K562 (cell line): Measurements from ENCODE around the gene ZMYND8. TPM values are rescaled to one million over a fixed set of nuclear protein-coding genes. Genes with fewer than 3 reads are reported as not detected.

Experiments
- ARID3B ChIP-seq: fragments of 250-450 bp; sonication (Bioruptor Pico); IDR thresholded peaks from 2 replicates; pipeline ENCODE4 v1.4.0; 2020; ENCODE audit warnings: borderline replicate concordance
- CBFA2T2 ChIP-seq: fragments of 450-650 bp; conservative IDR thresholded peaks from 2 replicates; pipeline ENCODE4 v1.6.1; 2017; ENCODE audit warnings: mild to moderate bottlenecking
- DEAF1 ChIP-seq: fragments of 450-650 bp; formaldehyde crosslinking; IDR thresholded peaks from 2 replicates; pipeline ENCODE4 v1.4.0; 2020; ENCODE audit warnings: mild to moderate bottlenecking, moderate library complexity
- ELF1 ChIP-seq: fragments of 200-800 bp; sonication (Bioruptor generic); IDR thresholded peaks from 2 replicates; pipeline ENCODE4 v1.6.1; 2016; ENCODE audit warnings: missing genetic modification characterization, missing compliant biosample characterization
- GATAD2B ChIP-seq: fragments of 450-650 bp; IDR thresholded peaks from 2 replicates; pipeline ENCODE4 v1.6.1; 2017; ENCODE audit warnings: mild to moderate bottlenecking, borderline replicate concordance
- HLTF ChIP-seq: fragments of 450-650 bp; IDR thresholded peaks from 2 replicates; pipeline ENCODE4 v1.6.1; 2016
- MAZ ChIP-seq, 2 experiments: fragments of 450-650 bp in 1 of 2; sonication (generic) in 1 of 2; formaldehyde crosslinking; IDR thresholded peaks in 1 of 2; conservative IDR thresholded peaks in 1 of 2; 2 replicates each; pipeline versions ENCODE4 v1.4.0 to v1.5.0; 2020; ENCODE audit warnings: mild to moderate bottlenecking in 1 of 2, missing genetic modification reagents in 1 of 2
- NONO ChIP-seq, 2 experiments: fragments of 200-400 bp in 1 of 2; fragments of 450-650 bp in 1 of 2; formaldehyde crosslinking in 1 of 2; IDR thresholded peaks; 2 replicates each; pipeline ENCODE4 v1.6.1; 2017; ENCODE audit warnings: low read depth in 2 of 2, mild to moderate bottlenecking in 2 of 2, moderate library complexity in 2 of 2, low read length in 1 of 2
- POLR2G ChIP-seq: fragments of 200-400 bp; formaldehyde crosslinking; IDR thresholded peaks from 2 replicates; pipeline ENCODE4 v1.6.1; 2017; ENCODE audit warnings: low read depth, mild to moderate bottlenecking, antibody characterized with exemption, low read length, moderate library complexity
- PTBP1 ChIP-seq: fragments of 200-400 bp; formaldehyde crosslinking; IDR thresholded peaks from 2 replicates; pipeline ENCODE4 v1.6.1; 2017; ENCODE audit warnings: low read depth, low read length
- SP1 ChIP-seq: sonication (generic); formaldehyde crosslinking; IDR thresholded peaks from 2 replicates; pipeline ENCODE4 v1.8.1; 2022; ENCODE audit warnings: mild to moderate bottlenecking, missing genetic modification reagents
- TFAP4 ChIP-seq: sonication (generic); formaldehyde crosslinking; IDR thresholded peaks from 2 replicates; pipeline ENCODE4 v1.8.0; 2022; ENCODE audit warnings: missing genetic modification reagents, mild to moderate bottlenecking, moderate library complexity, borderline replicate concordance
- THRB ChIP-seq: fragments of 450-650 bp; formaldehyde crosslinking; conservative IDR thresholded peaks from 2 replicates; pipeline ENCODE4 v1.4.0; 2022; ENCODE audit warnings: mild to moderate bottlenecking, missing genetic modification characterization
- ZHX1 ChIP-seq: fragments of 150-350 bp; conservative IDR thresholded peaks from 2 replicates; pipeline ENCODE4 v1.6.1; 2014; ENCODE audit warnings: low read length
- ZNF140 ChIP-seq: fragments of 250-450 bp; sonication (Bioruptor Pico); IDR thresholded peaks from 2 replicates; pipeline ENCODE4 v1.8.0; 2021; ENCODE audit warnings: moderate library complexity, mild to moderate bottlenecking, inconsistent platforms
- ZNF395 ChIP-seq: fragments of 200-800 bp; sonication (Bioruptor generic); IDR thresholded peaks from 2 replicates; pipeline ENCODE4 v1.6.1; 2017; ENCODE audit warnings: missing genetic modification characterization, missing compliant biosample characterization
- polyA plus RNA-seq, 8 experiments: library from polyadenylated mRNA; depleted of rRNA in 4 of 8; stranded (reverse) in 5 of 8; unstranded in 3 of 8; fragments of >200 nt; fragmentation: Nextera tagmentation in 2 of 8; fragmentation: Illumina TruSeq in 1 of 8; extraction: Ambion mirVana in 2 of 8; extraction: Trizol in 1 of 8; gene quantifications; 2 replicates each; pipeline versions ENCODE4 v1.2.1 to v1.2.3, GENCODE V29; 2011 to 2014; ENCODE audit warnings: inconsistent platforms in 1 of 8, missing spikeins in 1 of 8
- total RNA-seq, 7 experiments: library from RNA; depleted of rRNA in 6 of 7; stranded (reverse); fragments of >200 nt in 6 of 7; fragmentation: Illumina TruSeq in 2 of 7; extraction: Trizol in 2 of 7; gene quantifications; 2 replicates each; pipeline versions ENCODE4 v1.2.1 to v1.2.3, GENCODE V29; 2011 to 2021; ENCODE audit warnings: low replicate concordance in 1 of 7

ZMYND8 gene
- total and polyA plus RNA-seq, 9 of the 15 experiments (the other 6 are each of a cell fraction or from before 2014, with no cell fraction given) = 31.8 to 148 (median 71.9) TPM

GRCh38 chr20:47318586-47319516 lies 37.6 kb downstream of the ZMYND8 start (continued):
- TF ChIP-seq ZNF140 (CRISPR knock-in tag) (no peak), PTBP1 (no peak), DEAF1 (no peak), NONO (IDR thresholded peaks at IDR 0.05; ENCODE audit: low read depth in 2 of 2, low read length in 1 of 2) (no peak), ZHX1 (no peak), TFAP4 (CRISPR knock-in tag) (peak; percentile 63; the same call in 1 of the 2 replicates), MAZ (CRISPR knock-in tag; conservative IDR thresholded peaks at IDR 0.05 in 1 of 2, IDR thresholded peaks at IDR 0.05 in 1 of 2) (no peak), ELF1 (tag) (no peak; the same call in 1 of the 2 replicates), GATAD2B (no peak), ZNF395 (0 out of 2 replicates have a peak, but pooled peaks have one; percentile 32), HLTF (no peak), CBFA2T2 (no peak), ARID3B (no peak), POLR2G (peak; percentile 56; the same call in 1 of the 2 replicates), THRB (no peak), SP1 (0 out of 2 replicates have a peak, but pooled peaks have one; percentile 19)
